GM21723 (cell line): Measurements from ENCODE around the gene MICB.

Source experiments
- ATAC-seq: cut with Tn5 transposase; IDR thresholded peaks from one replicate; pipeline ENCODE4 v1.9.1; 2021; ENCODE audit warnings: mild to moderate bottlenecking, moderate library complexity; ENCODE audit not compliant: unreplicated experiment

MICB gene

GRCh38 chr6:31559606-31559957 lies 61.6 kb downstream of the MICB start:
- ATAC-seq, result no peak

GRCh38 chr6:31559958-31560696 lies 62.2 kb downstream of the MICB start:
- peak; percentile 73 for ATAC-seq

GRCh38 chr6:31560697-31561058 lies 62.7 kb downstream of the MICB start:
- no peak for ATAC-seq
